HG03025 (cell line): ENCODE data around the gene ARHGAP19.
"Not testable (repeated sequence)": the region's sequence is repeated elsewhere in the genome, so short reads cannot be mapped to it uniquely, and the experiment has no call there.

Experiments used
- ATAC-seq: cut with Tn5 transposase; IDR thresholded peaks from one replicate; pipeline ENCODE4 v1.9.1; 2021; ENCODE audit warnings: mild to moderate bottlenecking, moderate library complexity; ENCODE audit not compliant: unreplicated experiment, low FRiP score

The ARHGAP19 gene

GRCh38 chr10:97290576-97291356, 1.7 kb downstream of the ARHGAP19 start:
- ATAC-seq: not testable (repeated sequence)

DNA sequence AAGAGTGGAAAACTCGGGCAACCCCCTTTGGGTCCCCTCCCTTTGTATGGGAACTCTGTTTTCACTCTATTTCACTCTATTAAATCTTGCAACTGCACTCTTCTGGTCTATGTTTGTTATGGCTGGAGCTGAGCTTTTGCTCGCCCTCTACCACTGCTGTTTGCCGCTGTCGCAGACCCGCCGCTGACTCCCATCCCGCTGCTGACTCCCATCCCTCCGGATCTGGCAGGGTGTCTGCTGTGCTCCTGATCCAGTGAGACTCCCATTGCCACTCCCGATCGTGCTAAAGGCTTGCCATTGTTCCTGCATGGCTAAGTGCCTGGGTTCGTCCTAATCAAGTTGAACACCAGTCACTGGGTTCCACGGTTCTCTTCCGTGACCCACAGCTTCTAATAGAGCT, 2.4 kb downstream of the ARHGAP19 start:
- not testable (repeated sequence) for ATAC-seq

GRCh38 chr10:97280783-97281182, 11.7 kb downstream of the ARHGAP19 start:
- no peak for ATAC-seq

- ATAC-seq: no peak
These were observed 13.2 kb downstream of the ARHGAP19 start for GRCh38 chr10:97279121-97279815.

- no peak for ATAC-seq
These were observed 13.9 kb downstream of the ARHGAP19 start for GRCh38 chr10:97278491-97278989.

- ATAC-seq: no peak
These were observed 14.9 kb downstream of the ARHGAP19 start for GRCh38 chr10:97277551-97277950.

DNA sequence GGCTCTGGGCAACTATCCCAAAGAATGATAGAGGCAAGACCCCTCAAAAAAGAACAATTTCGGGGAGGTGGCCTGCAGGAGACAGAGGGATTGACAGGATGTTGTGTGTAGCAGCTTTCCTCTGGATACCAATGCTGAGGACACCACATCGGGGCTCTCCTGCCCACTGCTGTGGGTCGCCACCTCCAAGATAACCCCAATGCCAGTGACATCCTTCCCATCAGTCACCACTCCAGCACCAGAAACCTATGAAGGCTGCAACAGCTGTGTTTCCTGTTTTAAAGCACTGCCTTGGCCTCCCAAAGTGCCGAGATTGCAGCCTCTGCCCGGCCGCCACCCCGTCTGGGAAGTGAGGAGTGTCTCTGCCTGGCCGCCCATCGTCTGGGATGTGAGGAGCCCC, 17.6 kb downstream of the ARHGAP19 start:
- no peak for ATAC-seq

DNA sequence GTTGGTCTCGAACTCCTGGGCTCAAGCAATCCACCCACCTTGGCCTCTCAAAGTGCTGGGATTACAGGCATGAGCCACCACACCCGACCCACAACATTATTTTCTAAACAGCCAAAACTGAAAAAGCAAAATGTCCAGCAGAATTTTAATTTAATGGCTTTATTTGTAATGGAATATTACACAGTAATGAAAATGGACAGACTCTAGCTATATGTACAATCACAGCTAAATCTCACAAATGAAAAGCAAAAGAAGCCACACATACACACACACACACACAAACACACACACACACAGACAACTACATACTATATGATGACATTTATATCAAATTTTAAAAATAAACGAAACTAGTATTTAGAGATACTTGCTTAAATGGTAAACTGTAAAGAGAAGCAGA, 18.7 kb downstream of the ARHGAP19 start:
- ATAC-seq: no peak

- no peak for ATAC-seq
These were observed 21.8 kb downstream of the ARHGAP19 start for GRCh38 chr10:97270523-97271154.

- no peak for ATAC-seq
These were observed 24.8 kb downstream of the ARHGAP19 start for GRCh38 chr10:97267671-97268070.

GRCh38 chr10:97265095-97265494, 27.3 kb downstream of the ARHGAP19 start:
- not testable (repeated sequence) for ATAC-seq

- ATAC-seq: no peak
These were observed 28.5 kb downstream of the ARHGAP19 start for GRCh38 chr10:97263971-97264370.

DNA sequence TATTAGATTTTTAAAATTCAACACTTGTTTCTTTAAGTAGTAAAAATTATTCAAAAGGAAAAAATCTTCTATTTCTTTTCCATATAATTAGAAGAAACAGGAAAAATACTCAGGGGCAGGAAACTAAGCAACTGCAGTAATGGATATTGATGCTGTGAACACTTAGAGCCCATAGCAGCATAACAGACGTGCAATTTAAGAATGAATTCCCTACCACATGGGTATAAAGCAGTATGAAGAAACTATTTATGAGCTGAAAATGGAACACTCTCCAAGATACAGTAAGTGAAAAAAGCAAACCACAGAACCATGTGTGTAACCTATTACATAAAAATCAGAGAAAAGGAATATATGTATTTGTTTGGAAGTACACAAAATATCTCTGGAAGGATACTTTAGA, 30.8 kb downstream of the ARHGAP19 start:
- ATAC-seq: no peak

DNA sequence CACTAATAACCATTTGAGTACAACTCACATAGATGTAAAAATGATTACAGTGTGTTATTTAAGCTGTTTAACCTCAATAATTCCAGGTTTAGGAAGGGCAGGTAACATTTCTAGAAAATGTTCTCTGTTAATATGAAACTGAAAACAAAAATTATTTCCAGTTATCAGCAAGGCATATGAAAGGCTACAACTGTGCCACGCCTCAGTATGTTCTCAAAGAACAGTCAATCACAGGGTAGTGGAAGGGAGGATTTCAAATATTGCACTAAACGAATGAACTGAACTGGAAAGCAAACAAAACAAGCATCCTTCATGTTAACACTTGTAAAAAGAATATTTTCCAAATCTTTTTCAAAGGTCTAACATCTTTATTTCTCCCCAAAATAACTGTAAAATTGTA, 31.3 kb downstream of the ARHGAP19 start:
- ATAC-seq: no peak

- ATAC-seq: no peak
These were observed 33.3 kb downstream of the ARHGAP19 start for GRCh38 chr10:97259119-97259518.

DNA sequence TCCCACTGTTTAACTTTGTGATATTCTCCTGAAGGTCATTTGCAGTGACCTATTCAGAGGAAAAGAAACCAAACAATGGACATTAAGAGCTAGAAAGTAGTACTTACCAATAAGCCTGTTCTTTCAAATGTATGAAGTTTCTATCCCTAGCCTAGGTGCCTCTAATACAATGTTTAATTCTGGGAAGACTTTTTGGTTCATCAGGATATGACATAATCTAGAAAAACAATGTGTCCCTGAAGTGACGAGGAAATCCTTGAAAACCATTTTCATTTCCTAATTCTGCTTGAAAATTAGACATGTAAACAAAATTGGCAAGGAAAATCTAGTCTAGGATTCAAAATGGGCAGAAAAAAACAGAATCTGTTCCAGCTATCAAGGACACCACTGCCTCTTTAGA, 36.1 kb downstream of the ARHGAP19 start:
- no peak for ATAC-seq

GRCh38 chr10:97255512-97256293, 36.7 kb downstream of the ARHGAP19 start:
- no peak for ATAC-seq

GRCh38 chr10:97254694-97255093, 37.7 kb downstream of the ARHGAP19 start:
- no peak for ATAC-seq

GRCh38 chr10:97250952-97251351, 41.5 kb downstream of the ARHGAP19 start:
- ATAC-seq: no peak

DNA sequence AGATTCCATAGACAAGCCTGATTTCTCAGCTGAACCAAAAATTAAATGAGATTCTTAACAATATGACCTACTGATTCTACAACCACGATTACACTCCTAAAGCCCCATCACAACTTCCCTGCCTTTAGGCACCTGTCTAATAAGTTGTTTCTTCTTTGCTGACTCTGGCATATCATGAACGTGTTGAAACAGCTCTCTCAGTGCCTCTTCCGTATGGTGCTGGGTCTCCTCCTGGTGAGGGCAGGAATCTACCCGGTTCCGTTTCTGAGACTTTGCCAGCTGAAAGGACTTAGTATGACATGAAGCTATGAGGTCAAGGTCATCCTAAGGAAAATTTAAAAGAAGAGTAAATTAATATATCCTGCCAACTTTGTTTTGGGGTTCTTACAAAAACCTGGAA, 48.6 kb downstream of the ARHGAP19 start:
- ATAC-seq: no peak

DNA sequence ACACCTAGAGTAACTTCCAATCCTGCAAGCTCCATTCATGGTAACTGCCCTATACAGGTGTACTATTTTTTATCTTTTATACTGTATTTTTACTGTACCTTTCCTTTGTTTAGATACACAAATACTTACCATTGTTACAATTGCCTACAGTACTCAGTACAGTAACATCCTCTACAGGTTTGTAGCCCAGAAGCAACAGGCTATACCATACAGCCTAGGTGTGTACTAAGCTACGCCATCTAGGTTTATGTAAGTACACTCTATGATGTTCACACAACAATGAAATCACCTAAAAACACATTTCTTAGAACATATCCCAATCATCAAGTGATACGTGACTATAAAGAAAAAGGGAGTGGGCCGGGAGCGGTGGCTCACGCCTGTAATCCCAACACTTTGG, 53.6 kb downstream of the ARHGAP19 start:
- ATAC-seq: no peak
